SK-N-DZ (cell line): ENCODE measurements around the gene IL11.

ENCODE experiments used
- DNase-seq: peaks from one replicate; pipeline ENCODE4 v3.0.0-alpha.2; 2015; ENCODE audit warnings: low spot score

Gene IL11

DNA sequence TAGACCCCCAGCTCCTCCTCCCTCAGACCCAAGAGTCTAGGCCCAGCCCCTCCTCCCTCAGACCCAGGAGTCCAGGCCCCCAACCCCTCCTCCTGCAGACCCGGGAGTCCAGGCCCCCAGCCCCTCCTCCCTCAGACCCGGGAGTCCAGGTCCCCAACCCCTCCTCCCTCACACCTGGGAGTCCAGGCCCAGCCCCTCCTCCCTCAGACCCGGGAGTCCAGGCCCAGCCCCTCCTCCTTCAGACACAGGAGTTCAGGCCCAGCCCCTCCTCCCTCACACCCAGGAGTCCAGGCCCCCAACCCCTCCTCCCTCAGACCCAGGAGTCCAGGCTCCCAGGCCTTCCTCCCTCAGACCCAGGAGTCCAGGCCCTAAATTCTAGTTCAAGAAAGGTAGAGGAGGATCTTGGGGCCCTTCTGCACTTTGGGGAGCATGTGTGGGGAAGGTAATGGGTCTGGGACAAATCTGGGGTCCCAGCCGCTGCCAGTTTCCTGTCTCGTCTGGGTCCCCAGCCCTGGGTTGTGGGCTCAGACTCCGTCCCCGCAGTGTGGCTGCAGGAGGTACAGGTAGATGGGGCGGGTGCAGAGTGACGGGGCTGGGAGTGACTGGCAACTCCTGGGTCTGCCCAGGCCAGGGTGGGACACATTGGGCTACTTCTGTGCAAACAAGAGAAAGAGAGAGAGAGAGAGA lies 3.2 kb upstream of the IL11 start:
- no peak for DNase-seq

- no peak for DNase-seq
Observed at GRCh38 chr19:55372316-55373081, 2.2 kb upstream of the IL11 start.

- DNase-seq: peak; percentile 80
Observed at GRCh38 chr19:55369653-55370304, 484 bp downstream of the IL11 start.

- DNase-seq: no peak
Observed at GRCh38 chr19:55368701-55369563, 1.3 kb downstream of the IL11 start.

GRCh38 chr19:55368106-55368505 lies 2.2 kb downstream of the IL11 start:
- DNase-seq: no peak

- no peak for DNase-seq
Observed at GRCh38 chr19:55366790-55367189, 3.5 kb downstream of the IL11 start.

GRCh38 chr19:55365964-55366363 lies 4.3 kb downstream of the IL11 start:
- DNase-seq: no peak

DNA sequence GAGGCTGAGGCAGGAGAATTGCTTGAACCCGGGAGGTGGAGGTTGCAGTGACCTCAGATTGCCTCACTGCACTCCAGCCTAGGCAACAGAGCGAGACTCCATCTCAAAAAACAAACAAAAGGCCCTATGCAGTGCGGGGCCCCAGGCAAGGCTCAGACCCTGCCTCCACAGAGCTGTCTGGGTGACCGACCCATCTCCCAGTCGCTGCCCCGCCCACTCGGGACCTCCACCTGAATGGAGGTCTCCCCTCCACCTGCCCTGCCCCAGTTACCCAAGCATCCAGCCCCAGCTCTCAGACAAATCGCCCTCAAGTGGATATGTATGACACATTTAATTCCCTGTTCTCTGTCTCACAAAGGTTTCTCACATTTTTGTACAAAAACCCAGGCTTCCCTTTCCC lies 5.0 kb downstream of the IL11 start:
- no peak for DNase-seq

DNA sequence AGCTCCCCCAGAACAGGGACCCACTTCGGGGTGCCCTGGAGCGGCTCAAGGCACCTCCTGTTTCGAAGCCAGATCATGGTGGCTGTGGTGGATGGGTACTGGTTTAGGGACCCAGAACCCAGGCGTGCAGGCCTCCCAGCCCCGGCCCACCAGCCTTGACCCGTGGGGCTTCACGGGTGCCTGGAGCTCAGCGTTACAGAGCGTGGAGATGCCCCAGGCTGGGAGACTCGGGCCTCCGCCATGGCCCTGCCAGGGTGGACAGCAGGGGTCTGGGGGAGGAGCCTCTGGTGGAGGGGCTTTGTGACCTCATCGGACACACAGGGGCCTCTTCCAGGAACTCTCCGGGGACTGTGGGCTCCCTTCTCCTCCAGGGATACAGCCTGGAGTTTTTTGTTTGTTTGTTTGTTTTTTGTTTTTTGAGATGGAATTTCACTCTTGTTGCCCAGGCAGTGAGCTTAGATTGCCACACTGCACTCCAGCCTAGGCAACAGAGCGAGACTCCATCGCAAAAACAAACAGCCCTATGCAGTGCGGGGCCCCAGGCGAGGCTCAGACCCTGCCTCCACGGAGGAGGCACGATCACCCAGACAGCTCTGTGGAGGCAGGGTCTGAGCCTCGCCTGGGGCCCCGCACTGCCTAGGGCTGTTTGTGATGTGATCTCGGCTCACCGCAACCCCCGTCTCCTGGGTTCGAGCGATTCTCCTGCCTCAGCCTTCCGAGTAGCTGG lies 7.1 kb downstream of the IL11 start, which contains the start of gene GARIN5B:
TSS of gene GARIN5B (minus strand) at position 271 of the 727 bp plus-strand sequence. CDS start at position 77, 194 bp downstream.
- no peak for DNase-seq

DNA sequence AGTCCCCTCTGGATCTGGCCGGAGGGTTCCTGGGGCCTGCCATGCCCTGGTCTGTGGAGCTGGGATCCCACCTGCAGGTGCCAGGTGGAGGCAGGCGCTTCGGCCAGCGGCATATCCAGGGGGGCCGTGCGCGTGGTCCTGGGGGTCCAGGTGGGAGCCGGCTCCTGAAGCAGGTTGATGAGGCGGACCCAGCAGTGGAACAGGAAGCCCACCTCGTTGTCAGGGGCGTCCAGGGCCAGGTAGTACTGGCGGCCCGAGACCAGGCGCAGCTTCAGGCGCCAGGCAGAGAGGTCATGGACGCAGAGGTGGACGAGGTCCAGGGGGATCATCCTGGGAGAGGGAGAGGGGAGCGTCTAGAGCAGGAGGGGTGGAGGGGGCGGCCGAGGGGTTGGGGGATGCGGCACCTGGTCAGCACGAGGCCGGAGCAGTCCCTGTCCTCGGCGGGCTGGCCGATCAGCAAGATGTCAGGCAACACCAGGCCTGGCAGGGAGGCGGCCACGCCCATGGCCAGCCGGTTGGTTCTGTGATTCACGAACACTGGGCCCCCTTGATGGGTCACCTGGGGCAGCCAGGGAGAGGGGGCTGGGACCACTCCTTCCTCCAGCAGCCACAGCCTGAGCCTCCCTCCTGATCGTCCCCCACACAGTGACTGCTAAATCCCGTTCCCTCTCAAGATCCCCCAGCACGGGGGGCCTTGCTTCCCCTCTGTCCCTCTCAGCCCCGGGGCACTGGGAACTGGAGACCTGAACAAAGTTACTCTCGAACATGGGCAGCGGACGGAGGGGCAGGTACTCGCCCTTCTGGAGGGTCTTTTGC lies 7.9 kb downstream of the IL11 start:
- DNase-seq: no peak

GRCh38 chr19:55360902-55361301 lies 9.4 kb downstream of the IL11 start:
- DNase-seq: no peak

GRCh38 chr19:55358943-55359908 lies 11.0 kb downstream of the IL11 start:
- DNase-seq: no peak

DNA sequence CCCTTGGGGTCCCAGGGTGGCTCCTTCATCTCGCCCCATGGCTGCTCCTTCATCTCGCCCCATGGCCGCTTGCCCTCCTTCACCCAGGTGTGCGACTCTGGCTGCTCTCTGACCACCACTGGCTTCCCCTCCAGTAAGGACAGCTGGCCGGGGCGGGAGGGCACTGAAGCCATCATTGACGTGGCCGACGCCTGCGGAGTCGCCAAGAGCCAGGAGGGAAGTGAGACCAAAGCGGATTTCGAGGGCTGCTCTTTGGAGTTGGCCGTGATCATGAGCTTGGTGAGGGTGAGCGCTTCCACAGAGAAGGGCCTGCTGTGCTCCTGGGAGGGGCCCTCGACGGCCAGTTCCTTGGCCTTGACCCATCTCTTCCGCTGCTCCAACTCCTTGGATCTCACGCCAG lies 11.8 kb downstream of the IL11 start:
- no peak for DNase-seq

GRCh38 chr19:55355213-55355821 lies 14.9 kb downstream of the IL11 start:
- DNase-seq: no peak

DNA sequence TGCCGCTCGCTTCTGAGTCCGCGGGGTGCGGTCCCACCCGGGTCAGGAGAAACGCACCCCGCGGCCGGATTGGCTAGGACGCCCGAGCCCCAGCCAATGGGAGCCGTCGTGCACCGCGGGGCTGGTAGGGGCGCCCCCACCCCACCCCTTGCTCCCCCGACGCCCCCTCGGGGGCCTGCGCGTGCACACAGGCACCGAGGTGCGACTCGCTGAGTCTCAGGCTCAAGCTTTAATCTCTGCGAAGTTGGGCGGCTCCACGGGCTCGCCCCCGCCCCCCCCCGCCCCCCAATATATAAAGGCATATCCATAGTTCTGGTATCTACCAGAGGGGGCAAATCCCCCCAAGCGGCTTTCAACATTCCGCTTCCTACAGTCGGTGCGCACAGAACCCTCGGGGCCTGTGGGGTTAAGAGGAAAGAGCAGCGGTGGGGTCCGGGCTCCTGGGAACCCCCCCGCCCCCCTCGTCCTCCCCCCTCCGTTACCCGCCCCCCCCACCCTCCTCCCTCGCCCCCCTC lies 15.5 kb downstream of the IL11 start, which contains the start of gene COX6B2:
TSS of gene COX6B2 (minus strand) at position 22 of the 515 bp plus-strand sequence. CDS start 198 bp downstream, outside the sequence.
- DNase-seq: no peak

- no peak for DNase-seq
Observed at GRCh38 chr19:55353803-55354697, 16.2 kb downstream of the IL11 start.

DNA sequence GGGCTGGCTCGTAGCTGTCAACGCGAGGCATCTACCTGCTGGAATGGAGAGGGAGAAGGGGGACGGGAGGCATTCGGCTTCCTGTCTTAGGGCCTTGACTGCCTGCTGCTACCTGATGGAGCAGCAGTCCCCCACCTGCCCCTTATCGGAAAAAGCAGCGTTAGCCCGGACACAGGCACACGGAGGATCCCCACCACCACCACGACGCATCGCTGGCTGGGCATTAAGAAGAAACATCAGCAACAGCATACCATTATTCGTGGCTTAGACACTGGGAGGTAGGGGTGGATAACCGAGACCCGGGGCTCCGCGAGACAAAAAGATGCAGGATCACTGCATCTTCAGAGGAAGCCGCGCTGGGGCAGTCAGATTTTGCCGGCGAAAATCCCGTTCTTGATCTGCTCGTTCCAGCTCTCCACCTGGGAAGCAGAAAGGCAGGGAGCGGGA lies 16.9 kb downstream of the IL11 start:
- DNase-seq: no peak
